Body of pancreas (tissue), 4 donors: ENCODE measurements around the gene PAK5.

Source experiments
- POLR2A ChIP-seq, 3 donors: fragments of 450-650 bp; IDR thresholded peaks; one replicate each; pipeline ENCODE4 v1.6.1; 2016; ENCODE audit warnings: antibody characterized with exemption in 3 of 3, mild to moderate bottlenecking in 2 of 3
- TF ChIP-seq, protein P1 (sequence below), 7 experiments: fragments of 450-650 bp in 4 of 7; fragments of 200-600 bp in 3 of 7; sonication (generic) in 3 of 7; IDR thresholded peaks; one replicate each; pipeline ENCODE4 v1.5.1; 2016 to 2019; ENCODE audit warnings: antibody characterized with exemption in 7 of 7

DNA sequence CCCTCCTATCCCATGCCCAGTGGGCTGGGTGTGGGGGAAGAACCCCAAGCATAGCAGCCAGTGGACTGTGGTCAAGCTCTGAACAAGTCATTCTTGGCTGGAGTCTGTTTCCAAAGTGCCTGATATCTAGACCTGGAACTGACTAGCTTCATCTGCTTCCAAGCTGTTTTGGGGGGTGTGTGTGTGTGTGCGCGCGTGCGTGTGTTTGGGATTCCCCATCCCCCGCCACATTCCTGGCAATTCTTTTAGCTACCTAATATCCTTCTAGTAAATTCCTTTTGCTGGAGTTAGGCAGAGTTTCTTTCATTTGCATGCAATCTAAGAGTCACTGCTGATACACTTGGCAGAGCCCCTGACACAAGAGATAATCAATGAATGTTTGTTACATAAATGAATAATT, 7.8 kb downstream of the PAK5 start:
- TF ChIP-seq, protein P1, sequence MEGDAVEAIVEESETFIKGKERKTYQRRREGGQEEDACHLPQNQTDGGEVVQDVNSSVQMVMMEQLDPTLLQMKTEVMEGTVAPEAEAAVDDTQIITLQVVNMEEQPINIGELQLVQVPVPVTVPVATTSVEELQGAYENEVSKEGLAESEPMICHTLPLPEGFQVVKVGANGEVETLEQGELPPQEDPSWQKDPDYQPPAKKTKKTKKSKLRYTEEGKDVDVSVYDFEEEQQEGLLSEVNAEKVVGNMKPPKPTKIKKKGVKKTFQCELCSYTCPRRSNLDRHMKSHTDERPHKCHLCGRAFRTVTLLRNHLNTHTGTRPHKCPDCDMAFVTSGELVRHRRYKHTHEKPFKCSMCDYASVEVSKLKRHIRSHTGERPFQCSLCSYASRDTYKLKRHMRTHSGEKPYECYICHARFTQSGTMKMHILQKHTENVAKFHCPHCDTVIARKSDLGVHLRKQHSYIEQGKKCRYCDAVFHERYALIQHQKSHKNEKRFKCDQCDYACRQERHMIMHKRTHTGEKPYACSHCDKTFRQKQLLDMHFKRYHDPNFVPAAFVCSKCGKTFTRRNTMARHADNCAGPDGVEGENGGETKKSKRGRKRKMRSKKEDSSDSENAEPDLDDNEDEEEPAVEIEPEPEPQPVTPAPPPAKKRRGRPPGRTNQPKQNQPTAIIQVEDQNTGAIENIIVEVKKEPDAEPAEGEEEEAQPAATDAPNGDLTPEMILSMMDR (IDR thresholded peaks at IDR 0.05), result no peak
- no peak for TF ChIP-seq POLR2A (IDR thresholded peaks at IDR 0.05)
